Stimulated activated CD4-positive, alpha-beta T cell treated with anti-CD3 and anti-CD28 coated beads, Interleukin-1b, Interleukin-23, amount 100 ng/mL, for 4 hours (primary cell): ENCODE data around the gene AMER3.
A peak's percentile ranks its signal among the peaks of the same experiment; 100 is the strongest.
"Not testable (repeated sequence)": the region's sequence is repeated elsewhere in the genome, so short reads cannot be mapped to it uniquely, and the experiment has no call there.

Experiments
- DNase-seq, 2 donors: peaks; one replicate each; pipeline ENCODE4 v3.0.0-alpha.2; 2020; ENCODE audit warnings: low read depth in 2 of 2

Gene AMER3

DNA sequence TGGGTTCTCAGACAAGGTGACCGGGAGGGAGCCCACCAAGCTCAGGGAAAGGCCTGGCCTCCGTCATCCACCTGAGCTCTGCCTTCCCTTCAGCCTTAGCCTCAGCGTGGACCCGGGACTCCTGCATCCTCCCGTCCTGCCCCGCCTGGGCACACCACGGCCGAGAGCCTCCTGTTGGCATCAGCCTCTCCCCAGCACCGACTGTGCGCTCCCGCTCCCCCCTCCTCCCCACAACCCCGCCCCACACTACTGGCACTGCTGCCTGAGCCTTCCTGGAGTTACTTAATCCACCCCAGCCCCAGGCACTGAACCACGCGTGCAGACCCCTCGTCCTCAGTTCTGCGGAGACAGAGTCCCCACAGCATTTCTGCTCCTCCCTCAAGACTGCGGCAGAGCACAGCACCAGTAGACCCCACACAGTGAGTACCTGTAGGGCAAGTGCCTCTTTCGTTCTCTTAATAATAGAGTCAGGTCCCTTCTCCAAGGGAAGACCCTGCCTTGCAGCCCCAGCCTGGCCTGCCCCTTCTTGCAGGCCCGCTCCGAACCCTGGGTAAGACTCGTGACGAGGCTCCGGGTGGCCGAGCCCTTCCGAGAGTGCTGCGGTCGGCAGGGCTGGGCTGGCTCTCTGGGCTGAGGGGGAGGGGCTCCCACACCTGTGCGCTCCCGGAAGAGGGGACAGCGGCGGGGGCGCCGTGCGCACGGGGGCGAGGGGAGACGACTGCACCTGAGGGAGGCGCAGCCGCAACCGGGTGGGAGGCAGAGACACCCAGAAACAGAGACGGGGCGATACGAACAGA, at the start of gene AMER3:
AMER3 (plus strand) TSS at position 285 of the 797 bp plus-strand sequence. CDS start 6,533 bp downstream, outside the sequence.
- DNase-seq, result no peak

DNA sequence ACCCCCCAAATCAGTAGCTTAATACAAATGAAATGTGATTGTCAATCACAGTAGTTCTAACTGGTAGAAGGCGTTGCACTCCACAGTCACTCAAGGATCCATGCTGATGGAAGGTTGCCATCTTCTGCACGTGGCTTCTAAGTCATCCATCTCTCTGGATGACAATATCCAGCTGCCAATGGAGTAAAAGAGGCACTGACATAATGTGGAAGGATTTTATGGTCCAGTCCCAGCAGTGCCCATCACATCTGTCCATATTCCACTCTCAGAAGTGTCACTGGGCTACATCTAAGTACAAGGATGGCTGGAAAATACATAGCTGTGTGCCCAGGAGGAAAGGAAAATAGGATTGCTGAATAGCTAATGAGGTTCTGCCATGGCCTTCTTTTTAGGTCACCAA, 40.5 kb upstream of the AMER3 start:
- DNase-seq, result not testable (repeated sequence)

DNA sequence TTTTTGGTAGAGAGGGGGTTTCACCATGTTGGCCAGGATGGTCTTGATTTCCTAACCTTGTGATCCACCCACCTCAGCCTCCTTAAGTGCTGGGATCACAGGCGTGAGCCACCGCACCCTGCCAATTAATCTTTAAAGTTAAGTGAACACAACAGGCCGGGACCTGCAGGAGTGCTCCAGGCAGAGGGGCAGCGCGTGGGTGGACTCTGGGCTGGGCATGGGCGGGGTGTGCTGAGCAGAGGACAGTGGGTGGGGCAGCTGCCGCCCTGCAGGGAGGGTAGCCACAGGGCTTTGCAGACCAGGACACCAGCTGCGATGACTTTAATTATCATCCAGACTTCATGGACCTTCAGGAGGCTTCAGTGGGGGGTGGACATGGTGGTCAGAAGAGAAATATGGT, 35.3 kb upstream of the AMER3 start:
- DNase-seq, result no peak

GRCh38 chr2:130720528-130720927, 34.8 kb upstream of the AMER3 start:
- DNase-seq, result no peak

DNA sequence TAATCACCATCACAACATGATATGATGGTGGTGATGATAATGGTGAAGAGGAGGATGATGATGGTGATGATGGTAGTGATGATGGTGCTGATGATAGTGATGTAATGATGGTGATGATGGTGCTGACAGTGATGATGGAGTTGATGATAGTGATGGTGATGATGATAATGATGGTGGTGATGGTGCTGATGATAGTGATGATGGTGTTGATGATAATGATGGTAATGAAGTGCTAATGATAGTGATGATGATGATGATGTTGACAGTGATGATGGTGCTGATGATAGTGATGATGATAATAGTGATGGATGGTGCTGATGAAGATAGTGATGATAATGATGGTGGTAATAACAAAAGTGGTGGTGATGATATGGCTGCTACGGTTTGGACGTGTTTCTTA, 30.9 kb upstream of the AMER3 start:
- no peak for DNase-seq

GRCh38 chr2:130726614-130727180, 28.6 kb upstream of the AMER3 start:
- DNase-seq, result no peak

GRCh38 chr2:130727286-130727924, 27.9 kb upstream of the AMER3 start:
- DNase-seq, result peak; percentile 73 to 79

DNA sequence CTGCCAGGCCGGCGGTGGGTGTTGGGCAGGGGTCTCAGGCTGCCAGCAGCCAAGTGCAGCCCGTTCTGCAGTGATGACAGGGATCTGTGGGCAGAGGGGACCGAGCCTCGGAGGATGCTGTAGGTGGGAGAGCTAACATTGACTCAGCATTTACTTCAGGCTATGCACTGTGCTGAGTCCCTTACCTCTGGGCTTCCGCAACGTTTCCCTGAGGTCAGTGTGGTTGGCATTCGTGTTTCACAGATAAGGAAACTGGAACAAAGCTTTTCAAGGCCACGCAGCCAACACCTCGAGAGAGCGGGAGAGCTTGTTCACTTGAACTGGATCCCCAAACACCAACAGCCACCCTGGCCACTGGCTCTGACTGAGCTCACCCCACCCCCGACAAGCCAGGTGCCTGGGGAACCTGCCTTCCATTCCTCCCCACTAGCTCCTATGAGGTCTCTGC, 27.3 kb upstream of the AMER3 start:
- DNase-seq, result peak in 1 of 2 donors; percentile 15

GRCh38 chr2:130728549-130729316, 26.6 kb upstream of the AMER3 start, which contains the start of gene GPR148:
Gene GPR148, plus strand, starts transcription at chr2:130729070. Its CDS starts 82 bp downstream, at chr2:130729152.
- DNase-seq, result no peak

DNA sequence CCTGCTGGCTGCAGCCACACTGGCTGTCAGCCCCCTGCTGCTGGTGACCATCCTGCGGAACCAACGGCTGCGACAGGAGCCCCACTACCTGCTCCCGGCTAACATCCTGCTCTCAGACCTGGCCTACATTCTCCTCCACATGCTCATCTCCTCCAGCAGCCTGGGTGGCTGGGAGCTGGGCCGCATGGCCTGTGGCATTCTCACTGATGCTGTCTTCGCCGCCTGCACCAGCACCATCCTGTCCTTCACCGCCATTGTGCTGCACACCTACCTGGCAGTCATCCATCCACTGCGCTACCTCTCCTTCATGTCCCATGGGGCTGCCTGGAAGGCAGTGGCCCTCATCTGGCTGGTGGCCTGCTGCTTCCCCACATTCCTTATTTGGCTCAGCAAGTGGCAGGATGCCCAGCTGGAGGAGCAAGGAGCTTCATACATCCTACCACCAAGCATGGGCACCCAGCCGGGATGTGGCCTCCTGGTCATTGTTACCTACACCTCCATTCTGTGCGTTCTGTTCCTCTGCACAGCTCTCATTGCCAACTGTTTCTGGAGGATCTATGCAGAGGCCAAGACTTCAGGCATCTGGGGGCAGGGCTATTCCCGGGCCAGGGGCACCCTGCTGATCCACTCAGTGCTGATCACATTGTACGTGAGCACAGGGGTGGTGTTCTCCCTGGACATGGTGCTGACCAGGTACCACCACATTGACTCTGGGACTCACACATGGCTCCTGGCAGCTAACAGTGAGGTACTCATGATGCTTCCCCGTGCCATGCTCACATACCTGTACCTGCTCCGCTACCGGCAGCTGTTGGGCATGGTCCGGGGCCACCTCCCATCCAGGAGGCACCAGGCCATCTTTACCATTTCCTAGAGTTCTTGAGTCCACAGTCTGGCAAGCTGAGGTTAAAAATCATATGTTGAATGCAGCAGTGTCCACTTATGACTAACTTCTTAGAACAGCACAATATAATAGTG, 25.7 kb upstream of the AMER3 start:
- no peak for DNase-seq

DNA sequence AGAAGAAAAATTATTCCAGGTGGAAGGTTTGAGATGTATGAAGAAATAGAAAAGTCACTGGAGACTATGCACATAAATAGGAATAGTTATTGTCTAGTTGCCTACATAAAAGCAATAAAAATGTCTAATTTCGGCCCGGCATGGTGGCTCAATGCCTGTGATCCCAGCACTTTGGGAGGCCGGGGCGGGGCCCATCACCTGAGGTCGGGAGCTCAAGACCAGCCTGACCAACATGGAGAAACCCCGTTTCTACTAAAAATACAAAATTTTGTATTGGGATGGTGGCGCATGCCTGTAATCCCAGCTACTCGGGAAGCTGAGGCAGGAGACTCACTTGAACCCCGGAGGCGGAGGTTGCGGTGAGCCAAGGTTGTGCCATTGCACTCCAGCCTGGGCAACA, 23.1 kb upstream of the AMER3 start:
- DNase-seq, result not testable (repeated sequence)

DNA sequence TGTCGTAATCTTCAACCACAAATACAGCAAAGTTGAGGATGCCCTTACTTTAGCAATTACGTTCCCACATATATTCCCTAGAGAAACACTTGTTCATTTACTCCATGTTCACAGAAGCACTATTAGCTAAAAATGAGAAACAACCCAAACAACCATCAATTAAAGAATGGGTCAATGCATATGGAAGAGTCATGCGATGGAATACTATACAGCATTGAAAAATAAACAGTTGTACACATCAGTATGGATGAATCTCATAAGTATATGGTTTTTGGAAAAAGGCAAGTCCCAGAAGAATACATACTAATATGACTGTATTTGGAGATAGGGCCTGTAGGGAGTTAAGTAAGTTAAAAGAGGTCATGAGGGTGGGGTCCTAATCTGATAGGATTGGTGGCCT, 20.1 kb upstream of the AMER3 start:
- no peak for DNase-seq

GRCh38 chr2:130736487-130736886, 18.9 kb upstream of the AMER3 start:
- no peak for DNase-seq

DNA sequence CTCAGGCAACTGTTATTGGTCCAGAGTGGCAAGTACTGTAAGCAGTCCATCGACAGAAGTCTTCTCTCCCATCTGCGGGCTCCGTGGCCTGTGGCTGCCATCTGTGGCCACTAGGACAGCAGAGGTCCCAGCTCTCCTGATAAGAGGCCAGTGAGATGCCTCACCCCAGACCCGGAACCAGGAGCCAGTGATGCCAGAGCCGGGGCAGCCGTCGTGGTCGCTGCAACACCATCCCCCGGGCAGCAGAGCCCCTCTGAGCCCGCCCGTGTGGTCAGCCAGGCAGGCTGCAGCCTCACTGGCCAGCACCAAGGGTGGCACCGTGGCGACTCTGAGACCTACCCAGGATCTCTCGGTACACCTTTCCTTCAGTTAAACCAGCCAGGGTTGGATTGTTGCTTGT, 17.7 kb upstream of the AMER3 start:
- DNase-seq, result no peak

GRCh38 chr2:130740671-130741070, 14.7 kb upstream of the AMER3 start:
- no peak for DNase-seq

DNA sequence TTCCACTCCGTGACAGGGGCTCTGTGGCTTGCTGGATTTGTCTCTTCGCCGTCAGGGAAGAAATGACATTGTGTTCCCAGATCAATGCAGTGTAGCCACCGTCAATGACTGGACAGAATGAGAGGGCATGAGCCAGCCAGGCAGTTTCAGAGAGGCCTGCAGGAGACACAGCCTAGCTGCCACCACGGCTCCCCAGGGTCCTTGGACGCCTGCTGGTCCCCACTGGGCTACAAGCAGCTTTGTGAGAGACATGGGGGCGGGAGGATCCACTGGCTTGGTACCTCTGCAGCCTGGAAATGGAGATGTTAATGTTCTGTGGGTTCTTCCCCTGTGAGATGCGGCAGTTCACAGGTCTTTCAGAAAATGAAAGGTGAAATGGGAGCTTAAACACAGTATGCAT, 12.1 kb upstream of the AMER3 start:
- DNase-seq, result no peak

DNA sequence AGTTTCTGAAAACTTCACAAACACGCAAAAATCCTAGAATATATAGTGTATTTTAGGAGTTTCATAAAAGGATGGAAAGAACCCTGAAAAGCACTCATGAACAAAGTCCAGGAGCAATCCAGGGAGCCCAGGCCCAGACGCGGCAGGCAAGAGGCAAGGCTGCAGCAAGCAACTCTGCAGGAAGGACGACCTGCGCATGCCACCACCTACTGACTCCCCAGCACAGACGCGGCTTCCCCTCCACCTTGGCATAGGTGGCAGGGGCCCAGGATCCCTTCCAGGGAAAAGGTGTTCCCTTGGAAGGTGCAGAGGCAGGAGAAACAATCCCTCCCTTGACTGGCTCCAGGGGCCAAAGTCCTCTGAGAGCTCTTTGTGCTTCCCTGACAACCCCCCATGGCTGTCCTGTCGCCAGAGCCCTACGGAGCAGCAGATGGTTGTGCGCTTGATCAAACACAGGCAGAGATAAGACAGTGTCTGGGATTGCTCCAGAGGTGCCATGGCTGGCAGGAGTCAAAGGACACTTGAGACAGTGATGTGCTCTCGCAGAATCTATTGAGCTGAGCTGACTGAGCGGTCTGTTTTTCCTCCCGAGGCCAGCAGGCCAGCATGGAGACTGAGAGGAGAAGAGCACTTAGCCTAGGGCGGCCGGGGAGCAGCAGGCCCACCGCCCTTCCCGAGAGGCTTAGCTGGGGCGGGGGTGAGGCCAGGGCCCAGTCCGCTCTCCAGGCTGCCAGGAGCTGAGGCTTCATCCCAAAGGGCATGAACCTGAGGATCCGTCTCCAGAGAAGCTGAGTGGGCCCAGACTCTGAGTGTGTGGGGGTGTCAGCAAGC, 10.8 kb upstream of the AMER3 start:
- DNase-seq, result no peak

- no peak for DNase-seq
These were observed 6.3 kb upstream of the AMER3 start for GRCh38 chr2:130749078-130749477.

- no peak for DNase-seq
These were observed 5.7 kb upstream of the AMER3 start for GRCh38 chr2:130749641-130750040.

DNA sequence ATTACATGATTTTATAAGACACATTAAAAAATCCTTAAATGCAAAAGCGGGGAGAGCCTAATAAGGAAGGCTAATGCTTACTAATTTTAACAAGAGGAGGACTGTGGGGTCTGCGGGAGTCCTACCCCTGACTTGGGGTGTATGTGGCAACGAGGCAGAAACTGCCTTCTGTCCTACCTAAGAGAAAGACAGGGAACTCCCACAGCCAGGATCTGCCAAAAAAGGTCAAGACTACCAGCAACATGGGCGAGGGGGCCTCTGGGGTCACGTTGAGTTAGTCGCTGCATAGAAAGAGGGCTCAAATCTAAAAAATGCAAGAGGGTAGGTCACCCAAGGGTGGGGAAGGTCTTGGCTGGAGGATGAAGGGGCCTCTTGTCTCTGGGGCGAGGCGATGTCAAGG, 529 bp upstream of the AMER3 start:
- DNase-seq, result no peak
